Immature natural killer cell (primary cell): ENCODE measurements around the gene PDLIM7. TPM values are rescaled to one million over a fixed set of nuclear protein-coding genes. Genes with fewer than 3 reads are reported as not detected.

Experiments used
- DNase-seq, 3 donors: peaks; one replicate each; pipeline ENCODE4 v3.0.0; 2022; ENCODE audit warnings: mixed read lengths in 1 of 3
- H3K27ac Mint-ChIP-seq, 6 donors: one replicate each; pipeline ENCODE4 v1.8.0; 2020; ENCODE audit warnings: mixed read lengths in 6 of 6, mild to moderate bottlenecking in 5 of 6, inconsistent platforms in 4 of 6, moderate library complexity in 3 of 6
- H3K27me3 Mint-ChIP-seq, 3 donors: one replicate each; pipeline ENCODE4 v1.8.0; 2020 to 2021; ENCODE audit warnings: low read depth in 3 of 3, mild to moderate bottlenecking in 3 of 3, mixed read lengths in 3 of 3, moderate library complexity in 3 of 3, inconsistent platforms in 1 of 3
- H3K36me3 Mint-ChIP-seq, 3 donors: one replicate each; pipeline ENCODE4 v1.8.0; 2020; ENCODE audit warnings: mixed read lengths in 3 of 3, inconsistent platforms in 2 of 3, mild to moderate bottlenecking in 2 of 3
- H3K4me1 Mint-ChIP-seq, 2 donors: one replicate each; pipeline ENCODE4 v1.8.0; 2020; ENCODE audit warnings: inconsistent platforms in 2 of 2, mild to moderate bottlenecking in 2 of 2, mixed read lengths in 2 of 2, moderate library complexity in 1 of 2
- H3K4me3 Mint-ChIP-seq, 5 donors: one replicate each; pipeline ENCODE4 v1.8.0; 2020; ENCODE audit warnings: mild to moderate bottlenecking in 5 of 5, mixed read lengths in 5 of 5, inconsistent platforms in 3 of 5, moderate library complexity in 3 of 5
- H3K9me3 Mint-ChIP-seq, 6 donors: one replicate each; pipeline ENCODE4 v1.8.0; 2020; ENCODE audit warnings: mild to moderate bottlenecking in 6 of 6, mixed read lengths in 6 of 6, inconsistent platforms in 4 of 6, moderate library complexity in 3 of 6
- polyA plus RNA-seq, 3 donors: library from polyadenylated mRNA; unstranded; fragments of 300-500 nt; fragmentation: Illumina TruSeq; gene quantifications; one replicate each; pipeline ENCODE4 v1.2.3, GENCODE V29; 2021

The PDLIM7 gene
- polyA plus RNA-seq, 3 donors from 2014 or later = 1.1 to 3.3 (median 2.3) TPM

DNA sequence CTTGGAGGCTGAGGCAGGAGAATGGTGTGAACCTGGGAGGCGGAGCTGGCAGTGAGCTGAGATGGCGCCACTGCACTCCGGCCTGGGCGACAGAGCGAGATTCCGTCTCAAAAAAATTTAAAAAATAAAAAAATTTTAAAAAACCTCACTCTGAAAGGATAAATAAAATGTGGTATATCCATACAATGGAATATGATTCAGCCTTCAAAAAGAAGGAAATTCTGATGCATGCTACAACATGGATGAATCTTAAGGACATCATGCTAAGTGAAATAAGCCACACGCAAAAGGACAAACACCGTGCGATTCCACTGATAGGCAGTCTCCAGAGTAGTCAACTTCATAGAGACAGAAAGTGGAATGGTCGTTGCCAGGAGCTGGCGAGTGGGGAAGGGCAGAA, 32.4 kb downstream of the PDLIM7 start:
- H3K27ac Mint-ChIP-seq = no peak overlapping the region
- peaks cover 5 to 11% of the 10 kb centered on the region in 2 donors for H3K4me1 Mint-ChIP-seq
- no peak for DNase-seq
- H3K4me3 Mint-ChIP-seq = no peak overlapping the region
- H3K27me3 Mint-ChIP-seq = peaks cover 0 to 2% (median 0%) of the 10 kb centered on the region in 3 donors
- H3K9me3 Mint-ChIP-seq = no peaks in the 10 kb centered on the region
- no peaks in the 10 kb centered on the region for H3K36me3 Mint-ChIP-seq

DNA sequence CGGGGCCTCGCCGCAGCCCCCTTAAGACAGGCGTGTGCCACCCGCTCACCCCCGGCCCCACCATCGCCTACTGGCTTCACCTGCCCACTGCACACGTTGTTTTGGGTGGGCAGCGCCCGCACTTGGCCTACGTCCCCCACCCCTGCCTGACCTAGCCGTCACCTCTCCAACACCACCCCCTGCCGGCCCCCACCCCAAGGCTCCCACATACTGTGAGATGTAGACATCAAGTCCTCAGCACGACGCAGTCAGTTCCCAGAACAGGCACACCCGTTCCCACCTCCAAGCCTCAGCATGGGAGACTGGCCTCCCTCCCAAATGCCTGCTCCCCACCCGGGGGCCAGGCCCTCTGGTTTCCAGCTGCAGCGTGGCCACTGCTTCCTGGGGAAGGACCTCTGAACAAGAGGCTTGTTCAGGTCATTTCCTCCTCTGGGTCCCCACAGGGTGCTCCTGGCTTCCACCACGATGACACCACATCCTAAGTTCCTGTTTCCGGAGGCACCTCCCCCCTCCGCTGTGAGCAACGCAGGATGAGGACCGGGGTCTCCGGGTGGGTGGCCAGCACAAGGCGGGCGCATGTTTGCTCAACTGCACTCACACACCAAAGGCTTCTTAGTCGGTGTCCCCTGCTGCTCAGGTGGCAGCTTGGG, 35.3 kb downstream of the PDLIM7 start:
- Mint-ChIP-seq H3K4me1 (peaks cover 0 to 3% of the 10 kb centered on the region in 2 donors), H3K4me3 (no peak overlapping the region), H3K27ac (no peak overlapping the region)

DNA sequence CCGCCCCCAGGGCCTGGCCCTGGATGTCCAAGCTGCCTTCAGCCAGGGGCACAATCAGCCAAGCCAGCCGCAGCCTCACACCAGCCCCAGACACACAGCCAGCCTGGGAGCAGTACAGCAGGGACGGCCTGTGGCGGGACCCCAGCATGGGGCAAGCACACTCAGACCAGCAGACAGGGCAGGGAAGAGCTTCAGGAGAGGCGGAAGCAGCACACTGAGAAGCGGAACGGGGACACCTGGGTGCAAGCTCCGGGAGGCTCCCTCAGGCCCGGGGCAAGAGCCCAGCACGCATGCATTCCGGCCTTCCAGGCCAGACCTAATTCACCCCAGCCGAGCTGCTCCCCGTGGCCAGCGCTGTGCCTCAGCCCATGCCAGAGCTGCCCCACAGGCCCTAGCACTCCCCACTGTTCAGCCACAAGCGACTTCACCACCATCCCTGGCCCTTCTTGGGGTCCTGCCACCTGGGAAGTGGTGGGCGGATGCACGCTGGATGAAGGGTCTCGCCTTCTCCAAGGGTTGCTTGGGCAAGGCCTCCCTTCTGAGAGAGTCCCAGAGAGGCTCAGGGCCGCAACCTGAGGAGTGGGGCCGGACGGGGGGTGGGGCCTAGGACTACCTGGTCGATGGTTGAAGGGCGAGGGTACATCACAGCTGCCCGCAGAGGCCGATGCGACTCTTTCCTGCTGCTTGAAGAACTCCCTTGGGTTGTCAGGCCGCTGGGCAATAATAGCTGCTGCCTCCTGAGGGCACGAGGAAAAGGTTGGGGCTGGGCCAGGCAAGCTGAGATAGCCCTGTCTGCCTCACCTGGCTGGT, 37.4 kb downstream of the PDLIM7 start:
- Mint-ChIP-seq H3K27ac (peak overlapping the region in 2 of 6 donors; percentile 26 to 58), H3K4me1 (peaks cover 7 to 9% of the 10 kb centered on the region in 2 donors), H3K36me3 (no peaks in the 10 kb centered on the region), H3K4me3 (no peak overlapping the region), H3K27me3 (peaks cover 0 to 4% (median under 1%) of the 10 kb centered on the region in 3 donors), H3K9me3 (no peaks in the 10 kb centered on the region)
- no peak for DNase-seq

More for the DNA sequence above, 35.3 kb downstream of the PDLIM7 start:
- Mint-ChIP-seq H3K36me3 (no peaks in the 10 kb centered on the region), H3K27me3 (peaks cover 0 to 2% (median 0%) of the 10 kb centered on the region in 3 donors), H3K9me3 (no peaks in the 10 kb centered on the region)
- DNase-seq = no peak

DNA sequence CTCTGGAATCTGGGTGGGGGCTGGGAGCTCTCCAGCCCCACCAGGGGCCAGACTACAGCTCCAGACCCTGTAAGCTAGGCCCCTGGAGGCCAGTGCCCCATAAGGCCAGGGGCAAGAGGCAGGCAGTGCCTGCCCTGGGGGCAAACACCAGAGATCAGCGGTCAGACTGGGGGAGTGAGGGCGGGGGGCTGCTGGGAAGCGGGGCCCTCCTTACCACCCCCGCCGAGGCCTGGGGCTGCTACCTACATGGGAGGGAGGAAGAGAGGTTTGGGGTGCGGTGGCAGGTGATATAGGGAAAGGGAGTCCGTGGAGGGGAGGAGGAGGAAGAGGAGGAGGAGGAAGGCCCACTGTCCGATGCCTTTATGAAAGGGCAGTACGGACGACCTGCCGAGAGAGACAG, 38.0 kb downstream of the PDLIM7 start:
- no peak overlapping the region for H3K27ac Mint-ChIP-seq
- peaks cover 0 to 8% (median 2%) of the 10 kb centered on the region in 3 donors for H3K27me3 Mint-ChIP-seq
- H3K4me3 Mint-ChIP-seq = no peak overlapping the region
- peaks cover 7 to 9% of the 10 kb centered on the region in 2 donors for H3K4me1 Mint-ChIP-seq
- no peaks in the 10 kb centered on the region for H3K9me3 Mint-ChIP-seq
- DNase-seq = no peak
- H3K36me3 Mint-ChIP-seq = no peaks in the 10 kb centered on the region

DNA sequence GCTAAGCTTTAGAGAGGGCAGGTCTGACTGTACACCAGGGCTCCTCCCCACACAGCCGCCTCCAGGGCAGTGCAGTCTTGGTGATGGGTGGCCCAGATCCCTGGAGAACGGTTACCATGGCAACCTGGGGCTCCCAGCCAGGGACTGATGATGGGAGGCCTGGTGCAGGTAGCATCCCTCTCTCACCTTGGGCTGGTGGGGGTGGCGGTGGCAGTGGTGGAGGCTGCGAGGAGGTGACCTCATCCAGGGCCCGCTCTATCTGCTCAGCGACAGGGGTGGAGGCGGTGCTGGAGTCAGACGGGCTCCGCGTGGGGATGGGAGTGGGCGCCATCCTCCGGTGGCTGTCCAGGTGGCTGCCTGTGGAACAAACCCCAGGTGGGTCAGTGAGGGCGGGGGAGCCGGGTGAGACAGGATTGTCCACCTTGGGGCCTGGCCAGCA, 38.5 kb downstream of the PDLIM7 start:
- Mint-ChIP-seq H3K27me3 (peaks cover under 1 to 12% (median 6%) of the 10 kb centered on the region in 3 donors), H3K4me3 (no peak overlapping the region), H3K9me3 (no peaks in the 10 kb centered on the region), H3K36me3 (no peaks in the 10 kb centered on the region), H3K4me1 (peaks cover 8 to 11% of the 10 kb centered on the region in 2 donors), H3K27ac (no peak overlapping the region)
- no peak for DNase-seq

DNA sequence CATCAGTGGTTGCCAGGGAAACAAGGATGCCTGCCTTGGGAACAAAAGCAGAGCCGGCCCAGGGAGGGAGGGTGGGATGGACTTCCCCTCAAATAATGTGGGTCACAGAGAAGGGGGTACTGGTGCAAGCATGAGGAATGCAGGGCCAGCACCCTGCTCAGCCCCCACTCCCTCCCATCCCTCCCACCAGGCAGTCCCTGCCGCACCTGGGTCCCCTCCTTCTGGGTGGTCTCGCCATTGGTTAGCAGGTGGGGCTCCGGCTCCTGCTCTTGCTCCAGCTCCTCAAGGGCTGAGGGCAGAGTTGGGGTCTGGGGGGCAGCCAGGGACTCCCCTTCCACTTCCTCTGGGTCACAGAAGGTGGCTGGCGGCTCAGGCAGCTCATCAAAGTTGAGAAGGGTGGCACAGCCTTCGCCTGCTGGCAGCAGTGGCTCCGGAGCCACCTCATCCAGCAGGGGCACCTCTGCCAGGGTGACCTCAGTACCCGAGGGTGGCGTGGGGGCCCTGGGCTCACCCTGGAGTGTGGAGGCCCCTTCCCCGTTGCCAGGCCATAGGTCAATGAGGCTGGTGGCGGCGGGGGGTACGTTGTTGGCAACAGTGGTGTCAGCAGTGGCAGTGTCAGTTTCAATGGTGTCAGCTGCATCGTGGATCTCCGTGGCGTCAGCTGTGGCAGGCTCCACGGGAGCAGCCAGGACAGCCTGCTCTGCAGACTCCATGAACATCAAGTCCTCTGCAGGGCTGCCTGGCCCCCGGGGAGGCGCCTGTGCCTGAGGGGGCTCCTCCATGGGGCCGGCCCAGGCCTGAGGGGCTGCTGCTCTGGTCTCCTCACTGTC, 39.3 kb downstream of the PDLIM7 start:
- Mint-ChIP-seq H3K4me1 (peaks cover 13 to 19% of the 10 kb centered on the region in 2 donors), H3K9me3 (no peaks in the 10 kb centered on the region), H3K4me3 (no peak overlapping the region), H3K36me3 (no peaks in the 10 kb centered on the region), H3K27ac (peak overlapping the region in 1 of 6 donors; percentile 49), H3K27me3 (peaks cover 4 to 18% (median 13%) of the 10 kb centered on the region in 3 donors)
- DNase-seq = no peak

DNA sequence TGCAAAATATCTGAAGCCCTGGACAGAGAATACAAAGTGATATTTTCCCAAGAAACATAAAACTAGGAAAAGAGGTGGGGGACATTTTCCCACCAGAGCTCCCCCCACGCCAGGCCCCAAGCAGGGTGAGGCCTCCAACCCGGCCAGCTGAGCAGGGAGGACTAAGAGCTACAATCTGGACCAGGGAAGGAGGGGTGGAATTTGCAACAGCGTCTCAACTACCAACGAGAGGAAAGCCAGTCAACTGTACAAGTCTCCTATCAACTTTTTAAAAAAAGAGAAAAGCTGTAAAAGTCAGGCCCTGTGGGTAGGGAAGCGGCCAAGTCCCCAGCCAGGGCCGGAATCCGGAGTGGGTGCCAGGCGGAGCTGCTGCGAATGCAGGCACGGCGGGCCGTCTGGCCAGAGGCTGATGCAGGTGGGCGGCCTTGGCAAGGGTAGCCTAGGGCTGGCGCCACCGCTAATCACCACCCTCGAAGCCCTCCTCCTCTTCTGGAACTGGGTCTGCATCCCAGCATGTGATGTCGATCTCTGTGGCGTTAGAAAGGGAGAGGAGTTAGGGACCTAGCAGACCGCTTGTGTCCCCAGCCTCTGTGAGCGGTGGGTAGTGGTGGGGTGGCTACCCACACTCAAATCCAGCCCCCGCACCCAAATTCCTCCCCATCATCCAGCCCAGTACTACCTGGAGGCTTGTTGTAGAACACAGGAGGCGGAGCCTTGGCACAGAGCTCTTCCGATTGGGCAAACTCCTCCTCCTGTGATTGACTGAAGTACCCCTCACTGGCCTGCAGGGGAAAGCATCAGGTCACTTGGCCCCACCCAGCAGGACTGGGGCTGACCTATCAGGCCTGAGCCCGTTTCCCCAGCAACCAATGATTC, 40.2 kb downstream of the PDLIM7 start:
- no peaks in the 10 kb centered on the region for H3K9me3 Mint-ChIP-seq
- no peaks in the 10 kb centered on the region for H3K36me3 Mint-ChIP-seq
- H3K4me3 Mint-ChIP-seq = peak overlapping the region in 3 of 5 donors; percentile 44 to 51 (median 48)
- DNase-seq = peak; percentile 71 to 75 (median 71)
- peaks cover 5 to 24% (median 18%) of the 10 kb centered on the region in 3 donors for H3K27me3 Mint-ChIP-seq
- H3K27ac Mint-ChIP-seq = peak overlapping the region in 3 of 6 donors; percentile 49 to 66 (median 55)
- peaks cover 17 to 23% of the 10 kb centered on the region in 2 donors for H3K4me1 Mint-ChIP-seq

DNA sequence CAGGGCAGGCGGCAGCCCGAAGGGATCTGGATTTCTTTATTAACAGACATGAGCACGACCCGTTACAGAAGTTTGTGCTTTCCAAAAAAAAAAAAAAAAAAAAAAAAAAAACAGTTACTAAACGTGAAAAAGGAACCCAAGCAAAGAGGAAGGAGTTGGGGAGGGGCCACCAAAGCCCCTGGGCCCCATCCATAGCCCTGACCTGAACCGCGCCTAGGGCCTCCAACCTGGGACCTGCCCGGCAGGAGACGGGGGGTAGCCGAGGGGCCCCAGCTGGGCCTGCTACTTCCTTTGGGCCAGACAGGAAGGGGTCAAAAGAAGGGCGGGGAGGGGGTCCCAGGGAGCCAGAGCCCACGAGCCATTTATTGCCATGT, 40.8 kb downstream of the PDLIM7 start:
- H3K4me1 Mint-ChIP-seq = peaks cover 17 to 28% of the 10 kb centered on the region in 2 donors
- H3K27ac Mint-ChIP-seq = peak overlapping the region; percentile 46 to 95 (median 91)
- H3K36me3 Mint-ChIP-seq = no peaks in the 10 kb centered on the region
- H3K4me3 Mint-ChIP-seq = peak overlapping the region in 4 of 5 donors; percentile 83 to 92 (median 88)
- peaks cover 9 to 28% (median 23%) of the 10 kb centered on the region in 3 donors for H3K27me3 Mint-ChIP-seq
- DNase-seq = no peak
- H3K9me3 Mint-ChIP-seq = no peaks in the 10 kb centered on the region

DNA sequence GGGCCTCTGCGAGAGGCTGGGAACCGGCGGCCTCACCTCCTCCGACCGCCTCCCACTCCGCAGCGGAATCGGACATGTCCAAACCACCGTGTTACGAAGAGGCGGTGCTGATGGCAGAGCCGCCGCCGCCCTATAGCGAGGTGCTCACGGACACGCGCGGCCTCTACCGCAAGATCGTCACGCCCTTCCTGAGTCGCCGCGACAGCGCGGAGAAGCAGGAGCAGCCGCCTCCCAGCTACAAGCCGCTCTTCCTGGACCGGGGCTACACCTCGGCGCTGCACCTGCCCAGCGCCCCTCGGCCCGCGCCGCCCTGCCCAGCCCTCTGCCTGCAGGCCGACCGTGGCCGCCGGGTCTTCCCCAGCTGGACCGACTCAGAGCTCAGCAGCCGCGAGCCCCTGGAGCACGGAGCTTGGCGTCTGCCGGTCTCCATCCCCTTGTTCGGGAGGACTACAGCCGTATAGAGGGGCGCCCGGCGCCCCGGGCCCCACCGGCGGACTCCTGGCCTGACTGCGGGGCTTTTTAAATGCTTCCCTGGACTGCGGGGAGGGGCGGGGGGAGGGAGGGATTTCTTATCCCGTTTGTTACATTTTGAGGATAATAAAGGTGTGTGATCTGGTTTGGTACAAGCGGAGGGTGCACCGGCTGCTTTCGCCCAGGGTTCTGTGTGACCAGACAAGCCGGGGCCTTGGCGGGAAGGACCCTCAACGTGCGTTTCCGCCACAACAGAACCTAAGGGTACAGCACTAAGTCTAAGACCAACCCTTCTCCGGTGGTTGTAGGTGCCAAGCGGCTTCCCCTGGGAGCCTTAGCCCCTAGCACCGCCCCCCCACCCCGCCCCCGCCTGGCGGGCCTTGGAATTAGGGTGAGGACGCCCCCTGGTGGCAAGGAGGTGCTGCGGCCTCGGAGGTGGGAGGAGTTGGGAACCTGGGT, 41.5 kb downstream of the PDLIM7 start:
- DNase-seq = peak; percentile 85 to 88 (median 87)
- no peaks in the 10 kb centered on the region for H3K36me3 Mint-ChIP-seq
- peak overlapping the region; percentile 81 to 97 (median 94) for H3K27ac Mint-ChIP-seq
- peaks cover 17 to 28% of the 10 kb centered on the region in 2 donors for H3K4me1 Mint-ChIP-seq
- H3K4me3 Mint-ChIP-seq = peak overlapping the region; percentile 83 to 92 (median 90)
- no peaks in the 10 kb centered on the region for H3K9me3 Mint-ChIP-seq
- H3K27me3 Mint-ChIP-seq = peaks cover 9 to 29% (median 23%) of the 10 kb centered on the region in 3 donors

DNA sequence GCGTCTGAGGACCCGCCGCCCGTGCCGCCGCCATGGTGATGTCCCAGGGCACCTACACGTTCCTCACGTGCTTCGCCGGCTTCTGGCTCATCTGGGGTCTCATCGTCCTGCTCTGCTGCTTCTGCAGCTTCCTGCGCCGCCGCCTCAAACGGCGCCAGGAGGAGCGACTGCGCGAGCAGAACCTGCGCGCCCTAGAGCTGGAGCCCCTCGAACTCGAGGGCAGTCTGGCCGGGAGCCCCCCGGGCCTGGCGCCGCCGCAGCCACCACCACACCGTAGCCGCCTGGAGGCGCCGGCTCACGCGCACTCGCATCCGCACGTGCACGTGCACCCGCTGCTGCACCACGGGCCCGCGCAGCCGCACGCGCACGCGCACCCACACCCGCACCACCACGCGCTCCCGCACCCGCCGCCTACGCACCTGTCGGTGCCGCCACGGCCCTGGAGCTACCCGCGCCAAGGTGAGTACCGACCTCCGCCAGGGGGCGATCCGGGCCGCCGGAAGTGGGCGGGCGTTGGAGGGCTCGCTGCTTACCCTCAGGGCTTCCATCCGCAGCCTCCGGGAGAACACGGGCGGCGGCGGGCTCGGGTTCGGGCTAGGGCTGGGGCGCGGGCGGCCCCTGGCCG, 42.3 kb downstream of the PDLIM7 start:
- H3K4me3 Mint-ChIP-seq = peak overlapping the region; percentile 71 to 91 (median 83)
- peaks cover 9 to 31% (median 23%) of the 10 kb centered on the region in 3 donors for H3K27me3 Mint-ChIP-seq
- DNase-seq = peak; percentile 89 to 90 (median 90)
- H3K9me3 Mint-ChIP-seq = no peaks in the 10 kb centered on the region
- no peaks in the 10 kb centered on the region for H3K36me3 Mint-ChIP-seq
- H3K27ac Mint-ChIP-seq = peak overlapping the region; percentile 55 to 95 (median 66)
- peaks cover 17 to 28% of the 10 kb centered on the region in 2 donors for H3K4me1 Mint-ChIP-seq

DNA sequence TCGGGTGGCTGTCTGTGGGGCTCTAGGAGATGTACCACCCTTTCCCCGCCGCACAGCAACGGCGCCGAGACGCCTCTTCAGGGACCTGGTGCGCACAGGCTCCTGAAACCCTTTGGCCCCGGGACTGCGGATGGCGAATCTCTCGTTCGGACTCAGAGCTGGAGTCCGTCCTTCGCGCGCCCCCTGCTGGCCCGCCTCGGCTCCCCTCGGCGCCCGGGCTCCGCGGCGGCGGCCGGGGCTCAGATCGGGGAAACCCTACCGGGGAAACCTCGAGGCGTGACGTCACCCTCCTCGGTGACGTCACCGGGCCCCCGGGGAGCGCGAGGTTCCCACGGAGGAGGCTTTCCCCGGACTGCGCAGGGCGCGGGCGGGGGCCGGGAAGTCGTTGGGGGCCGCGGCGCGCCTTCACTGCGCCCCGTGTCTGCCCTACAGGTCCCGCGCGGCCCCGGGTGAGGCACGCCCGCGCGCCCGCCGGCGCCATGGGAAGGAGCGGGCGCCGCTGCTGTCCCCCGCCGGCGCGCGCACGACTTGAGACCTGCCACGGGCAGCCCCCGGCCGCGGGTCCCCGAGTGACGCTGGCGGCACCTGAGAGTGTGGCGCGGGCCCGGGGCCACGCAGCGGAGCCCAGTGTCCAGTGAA, 42.9 kb downstream of the PDLIM7 start:
- H3K27ac Mint-ChIP-seq = peak overlapping the region in 3 of 6 donors; percentile 55 to 95 (median 90)
- H3K27me3 Mint-ChIP-seq = peaks cover 9 to 33% (median 23%) of the 10 kb centered on the region in 3 donors

More for the DNA sequence above, 42.9 kb downstream of the PDLIM7 start:
- H3K9me3 Mint-ChIP-seq = no peaks in the 10 kb centered on the region
- peak; percentile 94 to 95 (median 94) for DNase-seq
- H3K36me3 Mint-ChIP-seq = no peaks in the 10 kb centered on the region
- peak overlapping the region; percentile 70 to 86 (median 75) for H3K4me3 Mint-ChIP-seq
- peaks cover 17 to 28% of the 10 kb centered on the region in 2 donors for H3K4me1 Mint-ChIP-seq
